Measurements from ENCODE around the gene MEI4.

DNA sequence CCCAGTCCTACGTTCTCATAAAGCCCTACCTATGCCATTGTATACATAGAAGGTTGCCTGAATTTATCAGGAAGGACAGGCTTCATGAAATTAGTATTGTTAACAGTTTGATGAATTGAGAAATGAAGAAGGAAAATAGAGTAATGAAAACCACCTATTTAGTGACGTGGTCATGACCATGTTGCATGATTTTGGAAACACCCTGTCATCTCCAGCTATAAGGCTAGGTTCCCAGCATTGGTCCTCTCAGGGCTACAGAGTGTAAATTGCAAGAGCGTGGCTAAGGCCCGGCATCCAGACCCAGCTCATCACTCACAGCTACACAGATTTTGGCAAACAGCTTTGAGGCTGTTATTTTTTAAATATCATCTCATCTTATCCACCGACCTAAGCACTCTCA, 203.6 kb downstream of the MEI4 start:
- TF ChIP-seq CTCF (conservative IDR thresholded peaks at IDR 0.05; ENCODE audit: low read length): no peak
- TF ChIP-seq EZH2phosphoT487 (IDR thresholded peaks at IDR 0.05; ENCODE audit: borderline replicate concordance): no peak
